Fibroblast of skin of right quadriceps (primary cell): ENCODE results near the gene RNF10.
"Not testable (repeated sequence)": the region's sequence is repeated elsewhere in the genome, so short reads cannot be mapped to it uniquely, and the experiment has no call there.

Experiments
- DNase-seq: peaks from one replicate; pipeline ENCODE4 v3.0.0-alpha.2; 2013

Gene RNF10

GRCh38 chr12:120581998-120582397 lies 47.8 kb downstream of the RNF10 start:
- DNase-seq: no peak

- DNase-seq: peak; percentile 69
Measured at GRCh38 chr12:120583478-120584030, 49.4 kb downstream of the RNF10 start.

GRCh38 chr12:120584343-120585149 lies 50.4 kb downstream of the RNF10 start:
- DNase-seq: peak; percentile 22

- DNase-seq: no peak
Measured at GRCh38 chr12:120586206-120586605, 52.0 kb downstream of the RNF10 start.

- no peak for DNase-seq
Measured at GRCh38 chr12:120586860-120587259, 52.7 kb downstream of the RNF10 start.

- DNase-seq: no peak
Measured at GRCh38 chr12:120588371-120588770, 54.2 kb downstream of the RNF10 start.

GRCh38 chr12:120588948-120589930 lies 55.1 kb downstream of the RNF10 start:
- DNase-seq: no peak

GRCh38 chr12:120590741-120591407 lies 56.7 kb downstream of the RNF10 start:
- no peak for DNase-seq

- DNase-seq: no peak
Measured at GRCh38 chr12:120592121-120593049, 58.2 kb downstream of the RNF10 start.

- DNase-seq: no peak
Measured at GRCh38 chr12:120596901-120597300, 62.7 kb downstream of the RNF10 start.

GRCh38 chr12:120597861-120598260 lies 63.7 kb downstream of the RNF10 start:
- no peak for DNase-seq

- DNase-seq: no peak
Measured at GRCh38 chr12:120598674-120599463, 64.7 kb downstream of the RNF10 start.

GRCh38 chr12:120599672-120600552 lies 65.8 kb downstream of the RNF10 start:
- DNase-seq: no peak

- DNase-seq: not testable (repeated sequence)
Measured at GRCh38 chr12:120602416-120602815, 68.3 kb downstream of the RNF10 start.

- no peak for DNase-seq
Measured at GRCh38 chr12:120610560-120610959, 76.4 kb downstream of the RNF10 start.

- not testable (repeated sequence) for DNase-seq
Measured at GRCh38 chr12:120611534-120611933, 77.4 kb downstream of the RNF10 start.

GRCh38 chr12:120614848-120615247 lies 80.7 kb downstream of the RNF10 start:
- DNase-seq: no peak

GRCh38 chr12:120617193-120617592 lies 83.0 kb downstream of the RNF10 start:
- DNase-seq: not testable (repeated sequence)

- DNase-seq: not testable (repeated sequence)
Measured at GRCh38 chr12:120617767-120618166, 83.6 kb downstream of the RNF10 start.
